HG03571 (cell line): ENCODE data around the gene TEKT3.

ENCODE experiments used
- ATAC-seq: cut with Tn5 transposase; IDR thresholded peaks from one replicate; pipeline ENCODE4 v1.9.1; 2021; ENCODE audit not compliant: unreplicated experiment

TEKT3 gene

GRCh38 chr17:15298176-15298575, 43.2 kb downstream of the TEKT3 start:
- no peak for ATAC-seq

DNA sequence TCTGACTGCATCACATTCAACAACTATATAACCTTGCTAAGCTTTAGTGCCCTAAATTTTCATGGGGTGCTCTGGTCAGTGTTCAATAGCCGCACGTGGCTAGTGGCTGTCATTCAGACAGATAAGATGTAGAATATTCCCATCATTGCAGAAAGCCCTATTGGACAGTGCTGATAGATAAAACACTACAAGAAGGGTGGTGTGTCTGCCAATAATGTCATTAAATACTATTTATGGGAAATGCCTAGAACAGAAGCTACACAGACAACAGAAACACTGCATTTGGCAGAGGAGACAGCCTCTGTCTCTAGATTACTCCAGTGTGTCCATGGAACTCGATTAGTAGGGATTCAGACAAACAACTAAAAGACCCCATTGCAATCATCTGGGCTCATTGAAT, 47.8 kb downstream of the TEKT3 start:
- no peak for ATAC-seq

DNA sequence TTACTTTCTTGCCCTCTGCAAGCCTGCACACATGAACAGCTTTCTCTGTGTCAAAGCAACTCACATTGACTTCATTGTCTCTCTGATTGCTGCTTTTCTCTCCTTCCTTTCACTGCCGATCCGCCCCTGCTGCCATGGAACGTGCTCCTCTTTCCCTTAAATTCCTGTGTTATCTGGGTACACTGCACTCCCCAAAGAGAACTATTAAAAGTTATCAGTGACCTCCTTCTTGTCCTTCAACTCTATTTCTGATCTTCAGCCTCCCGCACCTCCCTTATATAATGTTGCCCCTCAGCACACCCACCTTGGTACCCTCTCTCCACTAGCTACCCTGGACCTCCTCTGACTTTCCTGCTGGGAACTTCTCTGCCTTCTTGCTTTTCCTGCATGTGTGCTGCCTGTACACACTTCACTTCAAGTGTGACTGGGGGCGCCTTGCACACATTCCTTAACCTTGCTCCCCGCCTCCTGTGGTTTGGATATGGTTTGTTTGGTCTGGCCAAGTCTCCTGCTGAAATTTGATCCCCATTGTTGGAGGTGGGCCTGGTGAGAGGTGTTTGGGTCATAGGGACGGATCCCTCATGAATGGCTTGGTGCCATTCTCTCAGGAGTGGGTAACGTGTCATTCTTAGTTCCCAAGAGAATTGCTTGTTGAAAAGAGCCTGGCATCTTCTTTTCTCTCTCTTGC, 49.6 kb downstream of the TEKT3 start:
- ATAC-seq: no peak

DNA sequence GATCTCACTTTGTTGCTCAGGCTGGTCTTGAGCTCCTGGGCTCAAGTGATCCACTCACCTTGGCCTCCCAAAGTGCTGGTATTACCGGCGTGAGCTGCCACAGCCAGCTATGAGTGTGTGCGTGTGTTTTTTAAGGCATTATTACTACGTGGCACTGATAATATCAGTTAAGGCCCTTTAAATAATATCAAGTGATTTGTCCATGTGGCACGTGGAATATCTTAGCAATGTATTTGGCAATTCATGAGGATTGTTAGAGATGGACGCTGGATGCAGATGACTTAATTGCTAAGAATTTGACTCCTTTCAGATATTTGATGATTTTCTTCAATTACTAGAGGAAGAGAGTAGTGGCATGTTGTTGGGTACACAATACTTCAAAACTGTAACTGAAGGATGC, 50.8 kb downstream of the TEKT3 start:
- no peak for ATAC-seq

DNA sequence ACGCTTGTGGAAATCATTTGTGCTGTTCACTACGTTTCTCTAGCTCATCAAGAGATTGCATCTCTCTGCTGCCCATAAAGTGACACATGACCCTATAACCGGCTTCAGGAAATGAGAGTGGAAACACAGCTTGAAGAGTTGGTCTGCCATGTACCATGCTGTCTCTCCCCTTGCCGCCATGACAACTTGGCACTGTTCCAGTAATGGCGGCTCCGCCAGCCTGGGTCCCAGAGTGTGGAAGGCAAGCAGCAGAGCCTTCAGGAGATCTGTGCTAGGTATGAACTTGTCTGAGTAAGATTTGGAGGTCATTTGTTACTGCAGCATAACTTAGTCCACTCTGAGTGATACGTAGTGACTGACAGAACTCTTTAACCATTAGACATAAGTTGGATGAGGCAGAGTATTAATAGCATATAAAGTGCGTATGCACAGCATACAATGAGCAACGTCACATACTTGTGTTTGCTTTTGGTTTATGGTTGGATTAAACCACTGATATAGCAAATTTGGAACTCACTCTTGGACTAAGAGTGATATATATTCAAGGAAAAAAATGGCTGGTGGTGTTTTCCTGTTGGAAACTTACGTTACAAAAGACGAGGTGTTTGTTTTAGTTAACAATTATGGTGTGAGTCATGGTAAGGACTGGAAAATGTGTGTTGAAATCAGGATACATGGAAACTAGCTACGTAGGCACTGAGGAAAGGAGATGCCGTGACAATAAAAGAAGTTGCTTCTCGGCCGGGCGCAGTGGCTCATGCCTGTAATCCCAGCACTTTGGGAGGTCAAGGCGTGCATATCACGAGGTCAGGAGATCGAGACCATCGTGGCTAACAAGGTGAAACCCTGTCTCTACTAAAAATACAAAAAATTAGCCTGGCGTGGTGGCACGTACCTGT, 51.9 kb downstream of the TEKT3 start:
- ATAC-seq: no peak

GRCh38 chr17:15288859-15289258, 52.5 kb downstream of the TEKT3 start:
- no peak for ATAC-seq

DNA sequence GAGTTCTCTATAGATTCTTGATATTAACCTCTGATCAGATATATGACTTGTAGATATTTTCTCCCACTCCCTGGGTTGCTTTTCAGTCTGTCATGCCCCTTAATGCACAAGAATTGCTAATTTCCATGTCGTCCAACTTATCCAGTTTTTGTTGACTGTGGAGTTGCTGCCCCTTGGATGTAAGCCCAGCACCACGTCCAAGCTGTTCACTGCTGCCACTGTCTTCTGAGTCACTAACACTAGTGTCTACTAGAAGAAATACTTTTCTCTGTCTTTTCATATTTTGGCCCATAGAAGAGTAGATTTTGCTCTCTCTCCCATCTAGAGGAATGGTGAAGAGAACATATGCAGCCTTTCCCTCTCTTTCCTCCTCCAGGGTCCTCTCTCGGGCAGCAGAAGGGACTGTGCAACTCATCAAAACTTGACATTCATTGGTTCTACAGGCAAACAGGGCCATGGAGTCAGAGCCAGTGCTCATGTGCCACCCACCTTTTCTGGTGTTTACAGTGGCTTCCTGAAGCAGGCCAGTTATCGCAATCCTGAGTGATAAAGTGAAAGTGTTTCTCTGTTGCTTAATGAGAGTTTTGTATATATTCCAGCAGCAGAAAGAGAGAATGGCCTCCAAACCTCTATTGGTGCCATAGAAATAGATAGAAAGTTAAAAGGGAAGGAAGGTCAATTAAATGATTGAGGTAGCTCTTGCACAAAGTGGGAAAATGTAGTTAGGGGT, 53.7 kb downstream of the TEKT3 start:
- no peak for ATAC-seq

- ATAC-seq: no peak
Measured at GRCh38 chr17:15285466-15285865, 55.9 kb downstream of the TEKT3 start.

DNA sequence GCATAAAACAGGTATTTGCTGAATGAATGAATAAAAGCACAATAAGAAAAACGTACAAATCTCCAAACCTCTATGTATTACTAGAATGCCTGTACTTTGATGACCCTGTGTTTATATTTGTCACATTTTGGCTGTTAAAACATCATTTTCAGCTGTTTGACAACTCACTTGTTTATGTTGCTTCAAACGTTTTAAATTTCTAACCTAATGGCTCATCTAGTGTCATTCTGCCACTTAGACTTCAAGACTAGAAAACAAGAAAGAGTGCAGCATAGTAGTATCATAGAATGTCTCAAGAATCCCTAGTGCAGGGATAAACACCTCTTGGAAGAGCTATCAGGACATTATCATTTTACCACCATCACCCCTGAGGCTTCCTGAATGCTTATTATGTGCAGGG, 56.9 kb downstream of the TEKT3 start:
- ATAC-seq: no peak

DNA sequence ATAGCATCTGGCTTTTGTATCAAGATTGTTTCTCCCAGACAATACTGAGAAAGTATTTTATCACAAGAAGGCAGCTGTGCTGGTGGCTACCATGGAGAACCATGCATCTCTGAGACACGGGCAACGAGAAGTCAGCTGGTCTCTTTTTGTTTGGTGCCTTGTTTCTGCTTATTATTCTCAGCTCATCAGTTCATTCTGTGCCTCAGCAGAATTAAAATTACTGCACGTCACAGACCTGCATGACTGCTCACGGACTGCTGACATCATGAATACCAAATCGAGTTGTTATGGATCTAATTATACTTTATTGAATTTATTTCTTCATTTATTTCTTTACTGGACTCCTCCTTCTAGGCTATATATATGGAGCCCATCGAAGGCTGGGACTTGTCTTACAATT, 57.3 kb downstream of the TEKT3 start:
- no peak for ATAC-seq

DNA sequence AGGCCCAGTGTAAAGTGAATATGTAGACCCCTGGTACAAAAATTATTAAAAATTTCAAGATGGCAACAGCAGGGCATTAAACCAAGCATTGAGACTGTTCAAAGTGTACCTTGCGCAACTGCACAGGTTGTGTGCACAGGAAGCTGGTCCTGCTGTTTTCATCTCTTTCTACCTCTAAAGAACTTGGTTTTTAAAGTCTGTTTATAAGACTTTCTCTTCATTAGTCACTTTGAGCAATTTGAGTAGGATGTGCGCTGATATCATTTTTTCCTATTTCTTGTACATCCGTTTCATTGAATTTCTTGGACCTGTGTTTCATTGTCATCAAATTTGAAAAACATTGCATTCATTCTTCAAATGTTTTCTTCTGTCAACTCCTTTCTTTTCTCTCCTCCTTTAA, 59.5 kb downstream of the TEKT3 start:
- no peak for ATAC-seq

GRCh38 chr17:15278924-15279477, 62.4 kb downstream of the TEKT3 start:
- no peak for ATAC-seq

DNA sequence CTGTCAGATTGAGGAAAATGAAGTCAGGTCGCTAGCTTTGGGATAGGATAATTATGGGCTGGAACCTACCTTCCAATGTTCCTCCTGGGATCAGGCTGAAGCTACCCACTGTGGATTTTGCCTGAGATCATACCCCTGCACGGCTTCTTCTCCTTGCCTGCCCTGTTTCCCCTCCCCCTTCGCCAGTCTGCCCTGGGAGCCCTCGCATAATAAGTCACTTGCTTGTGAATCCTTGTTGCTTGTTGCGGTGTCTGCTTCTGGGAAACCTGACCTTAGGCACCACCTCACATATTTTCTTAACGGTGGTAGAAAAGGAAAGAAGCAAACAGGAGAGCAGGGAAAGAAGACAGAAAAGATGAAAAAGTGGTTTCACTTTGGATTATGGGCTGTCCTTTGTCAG, 63.0 kb downstream of the TEKT3 start:
- ATAC-seq: no peak

- ATAC-seq: no peak
Measured at GRCh38 chr17:15274017-15274416, 67.4 kb downstream of the TEKT3 start.

GRCh38 chr17:15273141-15273793, 68.1 kb downstream of the TEKT3 start:
- no peak for ATAC-seq

DNA sequence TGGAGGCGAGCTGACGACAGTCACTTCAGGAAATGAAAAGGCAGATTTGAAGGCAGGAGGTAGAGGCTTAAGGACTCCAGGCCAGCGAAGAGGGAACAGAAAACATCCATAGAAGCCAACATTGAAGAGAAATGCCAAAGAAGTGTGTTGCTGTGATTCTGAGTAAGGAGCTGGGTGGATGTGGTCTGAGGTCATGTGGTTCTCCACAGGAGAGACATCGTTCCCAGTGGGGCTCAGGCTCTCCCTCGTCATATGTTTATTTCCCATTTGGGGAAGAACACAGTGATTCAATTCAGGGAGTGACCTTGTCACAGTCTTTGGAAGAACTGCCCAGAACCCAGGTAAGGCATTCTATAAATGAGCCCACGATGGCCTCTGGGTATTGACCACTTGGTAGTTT, 69.7 kb downstream of the TEKT3 start:
- ATAC-seq: no peak

GRCh38 chr17:15270628-15271381, 70.6 kb downstream of the TEKT3 start:
- no peak for ATAC-seq

DNA sequence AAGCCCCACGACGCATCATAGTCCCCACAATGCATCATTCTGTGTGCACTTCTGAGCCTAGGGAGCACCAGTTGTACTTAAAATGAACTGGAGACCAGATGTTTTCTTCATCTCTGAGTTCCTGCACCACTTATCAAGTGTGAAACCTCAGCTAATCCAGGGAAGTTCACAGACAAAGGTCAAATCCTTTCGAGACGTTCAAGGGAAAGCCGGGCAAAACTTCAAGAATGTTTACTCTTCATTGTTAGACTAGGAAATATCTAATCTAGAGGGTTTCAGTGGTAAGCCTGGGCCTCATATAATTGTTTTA, 71.7 kb downstream of the TEKT3 start:
- no peak for ATAC-seq

DNA sequence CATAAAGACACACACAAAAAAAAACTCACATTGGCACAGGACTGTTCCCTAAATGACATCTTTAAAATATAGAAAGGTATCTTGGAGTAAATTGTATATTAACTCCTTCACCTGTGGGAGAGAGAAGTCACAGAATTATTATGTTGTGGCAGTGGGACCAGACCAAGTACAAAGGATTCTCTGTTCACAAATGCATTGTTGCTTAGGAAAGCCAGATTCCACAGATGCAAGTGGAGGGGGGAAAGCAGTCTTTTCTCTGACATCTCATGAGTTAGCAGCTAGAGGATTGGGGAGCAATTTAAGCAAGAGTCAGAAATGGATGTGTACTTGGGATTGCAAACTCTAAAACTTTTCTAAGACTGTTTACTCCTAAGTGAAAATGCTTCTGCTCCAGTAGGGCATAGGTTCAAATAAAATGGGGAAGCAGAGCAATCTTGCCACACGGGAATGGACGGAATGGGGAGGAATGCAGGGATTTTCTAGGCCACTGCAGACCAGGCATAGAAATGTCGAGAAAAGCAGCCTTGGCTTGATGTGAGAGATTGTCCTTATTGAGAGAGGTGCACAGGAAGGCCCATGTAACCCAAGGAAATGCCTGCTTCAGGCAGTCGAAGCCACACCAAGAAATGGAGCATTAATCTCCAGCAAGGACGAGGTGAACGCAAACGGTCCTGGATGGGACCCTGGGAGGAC, 72.2 kb downstream of the TEKT3 start:
- no peak for ATAC-seq

DNA sequence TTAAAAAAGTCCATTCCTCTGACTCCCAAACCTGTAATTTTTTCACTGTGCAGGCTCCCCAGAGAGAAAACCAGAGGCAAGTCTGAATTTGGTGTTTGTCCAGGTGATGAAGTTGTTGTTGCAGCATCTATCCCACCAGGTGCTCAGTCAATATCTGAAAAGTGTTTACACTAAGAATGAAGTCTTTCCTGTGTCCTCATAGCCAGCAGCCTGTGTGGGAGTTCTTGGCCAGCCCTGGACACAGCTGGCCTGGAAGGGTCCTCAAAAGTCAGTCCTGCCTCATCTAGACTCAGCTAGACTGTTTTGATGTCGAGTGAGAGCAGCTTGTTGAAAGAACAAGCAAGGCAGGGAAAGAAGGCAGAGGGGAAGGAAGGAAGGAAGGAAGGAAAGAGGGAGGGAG, 72.9 kb downstream of the TEKT3 start:
- ATAC-seq: no peak
